Karpas-422 (cell line): ENCODE results near the gene FMNL1. TPM values are rescaled to one million over a fixed set of nuclear protein-coding genes. Genes with fewer than 3 reads are reported as not detected.

Source experiments
- DNase-seq: peaks from one replicate; pipeline ENCODE4 v3.0.0-alpha.2; 2015
- H2AFZ ChIP-seq: fragments of 200-600 bp; sonication (generic); 2 replicates; pipeline ENCODE4 v1.6.1; 2014; ENCODE audit warnings: antibody characterized with exemption, low read length, mixed read lengths
- H3K27ac ChIP-seq: fragments of 200-600 bp; sonication (generic); 2 replicates; pipeline ENCODE4 v1.5.1; 2014; ENCODE audit warnings: mild to moderate bottlenecking, low read length, moderate library complexity
- H3K27me3 ChIP-seq: fragments of 200-600 bp; sonication (generic); 2 replicates; pipeline ENCODE4 v1.6.1; 2014; ENCODE audit warnings: low read length, mixed read lengths
- H3K36me3 ChIP-seq: fragments of 200-600 bp; sonication (generic); 2 replicates; pipeline ENCODE4 v1.6.1; 2014; ENCODE audit warnings: low read length, mixed read lengths; ENCODE audit not compliant: insufficient read depth
- H3K4me1 ChIP-seq: fragments of 200-600 bp; sonication (generic); 2 replicates; pipeline ENCODE4 v1.6.1; 2014; ENCODE audit warnings: mild to moderate bottlenecking, low read length, mixed read lengths
- H3K4me2 ChIP-seq: fragments of 200-600 bp; sonication (generic); 2 replicates; pipeline ENCODE4 v1.6.1; 2014; ENCODE audit warnings: low read length, low read depth, mild to moderate bottlenecking; ENCODE audit not compliant: poor library complexity, severe bottlenecking
- H3K4me3 ChIP-seq: fragments of 200-600 bp; sonication (generic); 2 replicates; pipeline ENCODE4 v1.5.1; 2014; ENCODE audit warnings: mild to moderate bottlenecking, antibody characterized with exemption, low read length, mixed read lengths
- H3K79me2 ChIP-seq: fragments of 200-600 bp; sonication (generic); 2 replicates; pipeline ENCODE4 v1.6.1; 2014; ENCODE audit warnings: mild to moderate bottlenecking, low read length, mixed read lengths
- H3K9ac ChIP-seq: fragments of 200-600 bp; sonication (generic); 2 replicates; pipeline ENCODE4 v1.6.0; 2014; ENCODE audit warnings: low read length
- H3K9me2 ChIP-seq: fragments of 200-600 bp; sonication (generic), shearing (Covaris generic); replicated peaks from 2 replicates; pipeline ENCODE4 v1.6.0; 2014; ENCODE audit warnings: mild to moderate bottlenecking, low read length, moderate library complexity; ENCODE audit not compliant: insufficient read depth
- H3K9me3 ChIP-seq: fragments of 300-700, 200-600 bp; sonication (generic); 2 replicates; pipeline ENCODE4 v1.6.1; 2014; ENCODE audit warnings: low read length, mixed read lengths
- H4K20me1 ChIP-seq: fragments of 200-600 bp; sonication (generic); 2 replicates; pipeline ENCODE4 v1.6.1; 2014; ENCODE audit warnings: mild to moderate bottlenecking, antibody characterized with exemption, low read length, low read depth; ENCODE audit not compliant: insufficient read depth
- total RNA-seq: library from RNA; depleted of rRNA; stranded (reverse); fragments of >200 nt; shearing (Covaris generic); gene quantifications from 2 replicates; pipeline ENCODE4 v1.2.3, GENCODE V29; 2014; ENCODE audit warnings: low replicate concordance

The FMNL1 gene
- total RNA-seq, 1 experiment from 2014 or later = not detected

GRCh38 chr17:45273551-45273957 lies 51.9 kb downstream of the FMNL1 start:
- Histone ChIP-seq H4K20me1 (no peaks in the 10 kb centered on the region), H3K27me3 (no peaks in the 10 kb centered on the region), H3K4me1 (peaks cover 2% of the 10 kb centered on the region; the same call in 1 of the 2 replicates), H3K9me2 (no peaks in the 10 kb centered on the region), H3K4me2 (no peak overlapping the region), H3K27ac (no peak overlapping the region), H3K4me3 (no peak overlapping the region), H2AFZ (no peak overlapping the region), H3K9me3 (no peaks in the 10 kb centered on the region), H3K9ac (no peak overlapping the region), H3K79me2 (no peaks in the 10 kb centered on the region), H3K36me3 (peaks cover 18% of the 10 kb centered on the region; the same call in 1 of the 2 replicates)
- no peak for DNase-seq

- Histone ChIP-seq H3K4me1 (peaks cover 2% of the 10 kb centered on the region; the same call in 1 of the 2 replicates), H3K9me2 (no peaks in the 10 kb centered on the region), H3K4me2 (no peak overlapping the region), H3K79me2 (no peaks in the 10 kb centered on the region), H3K9me3 (no peaks in the 10 kb centered on the region), H3K27ac (no peak overlapping the region), H3K9ac (no peak overlapping the region), H3K27me3 (no peaks in the 10 kb centered on the region), H3K36me3 (peaks cover 16% of the 10 kb centered on the region; the same call in 1 of the 2 replicates), H2AFZ (no peak overlapping the region), H3K4me3 (no peak overlapping the region), H4K20me1 (no peaks in the 10 kb centered on the region)
- DNase-seq = no peak
Measured at GRCh38 chr17:45274033-45274432, 52.3 kb downstream of the FMNL1 start.

GRCh38 chr17:45276031-45276430 lies 54.3 kb downstream of the FMNL1 start:
- H3K4me2 ChIP-seq = no peak overlapping the region
- H3K27ac ChIP-seq = no peak overlapping the region
- no peak overlapping the region for H3K4me3 ChIP-seq
- H3K79me2 ChIP-seq = no peaks in the 10 kb centered on the region
- no peak for DNase-seq
- H4K20me1 ChIP-seq = no peaks in the 10 kb centered on the region
- no peaks in the 10 kb centered on the region for H3K9me2 ChIP-seq
- H3K4me1 ChIP-seq = peaks cover 2% of the 10 kb centered on the region; the same call in 1 of the 2 replicates
- no peaks in the 10 kb centered on the region for H3K27me3 ChIP-seq
- peaks cover 8% of the 10 kb centered on the region; the same call in 1 of the 2 replicates for H3K36me3 ChIP-seq
- H3K9ac ChIP-seq = no peak overlapping the region
- no peaks in the 10 kb centered on the region for H3K9me3 ChIP-seq
- H2AFZ ChIP-seq = no peak overlapping the region

GRCh38 chr17:45277216-45277849 lies 55.6 kb downstream of the FMNL1 start:
- H2AFZ ChIP-seq = no peak overlapping the region
- no peaks in the 10 kb centered on the region for H3K9me3 ChIP-seq
- DNase-seq = peak; percentile 95
- peaks cover 5% of the 10 kb centered on the region; the same call in 1 of the 2 replicates for H3K36me3 ChIP-seq
- peaks cover 5% of the 10 kb centered on the region for H3K4me1 ChIP-seq
- H4K20me1 ChIP-seq = no peaks in the 10 kb centered on the region
- no peak overlapping the region for H3K4me2 ChIP-seq
- H3K27me3 ChIP-seq = no peaks in the 10 kb centered on the region
- no peak overlapping the region for H3K4me3 ChIP-seq
- H3K79me2 ChIP-seq = no peaks in the 10 kb centered on the region
- no peaks in the 10 kb centered on the region for H3K9me2 ChIP-seq
- H3K27ac ChIP-seq = no peak overlapping the region
- H3K9ac ChIP-seq = no peak overlapping the region

- Histone ChIP-seq H4K20me1 (no peaks in the 10 kb centered on the region), H3K27me3 (no peaks in the 10 kb centered on the region), H3K4me3 (no peak overlapping the region), H3K9ac (no peak overlapping the region), H3K4me1 (peaks cover 9% of the 10 kb centered on the region), H3K9me3 (no peaks in the 10 kb centered on the region), H3K9me2 (no peaks in the 10 kb centered on the region), H2AFZ (no peak overlapping the region), H3K79me2 (no peaks in the 10 kb centered on the region), H3K27ac (no peak overlapping the region), H3K36me3 (peaks cover 11% of the 10 kb centered on the region), H3K4me2 (no peak overlapping the region)
- DNase-seq = no peak
Measured at GRCh38 chr17:45277992-45278391, 56.3 kb downstream of the FMNL1 start.

GRCh38 chr17:45279898-45280297 lies 58.2 kb downstream of the FMNL1 start:
- H3K79me2 ChIP-seq = no peaks in the 10 kb centered on the region
- no peak for DNase-seq
- no peak overlapping the region for H2AFZ ChIP-seq
- H3K27me3 ChIP-seq = no peaks in the 10 kb centered on the region
- no peak overlapping the region for H3K4me2 ChIP-seq
- no peak overlapping the region for H3K9ac ChIP-seq
- no peaks in the 10 kb centered on the region for H3K9me2 ChIP-seq
- no peak overlapping the region for H3K4me3 ChIP-seq
- no peaks in the 10 kb centered on the region for H4K20me1 ChIP-seq
- H3K4me1 ChIP-seq = peaks cover 9% of the 10 kb centered on the region
- peaks cover 23% of the 10 kb centered on the region for H3K36me3 ChIP-seq
- H3K9me3 ChIP-seq = no peaks in the 10 kb centered on the region
- H3K27ac ChIP-seq = no peak overlapping the region

- Histone ChIP-seq H2AFZ (no peak overlapping the region), H3K9ac (no peak overlapping the region), H3K9me3 (no peaks in the 10 kb centered on the region), H3K27ac (no peak overlapping the region), H3K79me2 (no peaks in the 10 kb centered on the region), H3K36me3 (peaks cover 30% of the 10 kb centered on the region), H3K4me3 (no peak overlapping the region), H3K4me2 (no peak overlapping the region), H3K4me1 (peaks cover 10% of the 10 kb centered on the region), H3K9me2 (no peaks in the 10 kb centered on the region), H4K20me1 (no peaks in the 10 kb centered on the region), H3K27me3 (no peaks in the 10 kb centered on the region)
- no peak for DNase-seq
Measured at GRCh38 chr17:45282683-45283644, 61.3 kb downstream of the FMNL1 start.

- Histone ChIP-seq H3K9ac (no peak overlapping the region), H3K27me3 (no peaks in the 10 kb centered on the region), H3K4me3 (no peak overlapping the region), H3K27ac (no peak overlapping the region), H3K9me3 (no peaks in the 10 kb centered on the region), H2AFZ (no peak overlapping the region), H3K9me2 (no peaks in the 10 kb centered on the region), H3K36me3 (peaks cover 30% of the 10 kb centered on the region), H3K4me2 (no peak overlapping the region), H3K4me1 (peaks cover 12% of the 10 kb centered on the region), H4K20me1 (no peaks in the 10 kb centered on the region), H3K79me2 (no peaks in the 10 kb centered on the region)
- DNase-seq = no peak
Measured at GRCh38 chr17:45283711-45284110, 62.0 kb downstream of the FMNL1 start.
